ENCODE measurements around the gene FARS2.

The FARS2 gene

DNA sequence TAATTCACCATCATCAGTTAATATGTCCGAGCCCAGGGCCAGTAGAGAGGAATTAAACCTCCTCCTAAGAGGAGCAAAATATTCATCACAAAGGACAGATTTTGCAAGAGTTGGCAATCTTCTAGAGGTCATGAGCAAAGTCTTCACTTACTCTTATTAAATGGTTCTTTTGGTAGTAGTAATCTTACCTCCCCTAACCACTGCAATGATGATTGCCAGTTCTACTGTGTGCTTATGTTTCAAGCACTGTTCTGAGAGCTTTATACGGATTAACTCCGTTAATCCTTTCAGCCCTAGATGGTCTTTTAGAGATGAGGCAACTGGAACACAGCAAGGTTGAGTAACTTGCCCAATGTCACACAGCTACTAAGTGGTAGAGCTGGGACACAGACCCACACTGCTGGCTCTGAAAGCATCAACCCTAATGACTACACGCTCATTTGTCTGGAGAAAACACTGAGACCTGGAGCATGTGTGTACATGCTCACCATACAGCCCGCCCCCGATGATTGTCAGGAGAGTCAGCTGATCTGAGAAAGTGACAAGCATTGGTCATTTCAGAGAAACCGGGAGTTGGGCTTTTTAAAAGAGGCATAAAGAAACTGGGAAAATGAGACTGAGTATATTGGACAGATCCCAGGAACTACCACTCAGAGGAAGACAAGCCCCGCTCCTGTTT is 469.4 kb downstream of the FARS2 start:
- DNase-seq (ENCODE audit: low spot score) = no peak

DNA sequence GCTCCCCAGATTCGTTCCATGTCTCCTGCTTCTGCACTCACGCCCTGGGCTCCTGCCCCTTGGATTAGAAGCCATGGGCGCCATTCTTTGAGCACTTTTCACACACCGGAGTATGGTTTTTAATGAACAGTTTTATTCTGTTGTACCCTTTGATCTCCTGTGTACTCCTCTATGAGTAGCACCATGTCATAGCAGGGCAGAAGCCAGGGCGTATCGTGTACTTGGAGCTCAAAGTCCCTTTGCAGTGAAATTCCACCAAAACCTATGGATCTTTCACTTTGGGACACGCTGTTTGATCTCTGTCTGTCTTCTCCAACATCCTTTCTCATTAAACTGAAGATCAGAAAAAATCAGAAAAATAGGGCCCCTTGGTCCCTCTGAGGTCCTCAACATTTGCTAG is 470.1 kb downstream of the FARS2 start:
- DNase-seq (ENCODE audit: low spot score) = no peak

DNA sequence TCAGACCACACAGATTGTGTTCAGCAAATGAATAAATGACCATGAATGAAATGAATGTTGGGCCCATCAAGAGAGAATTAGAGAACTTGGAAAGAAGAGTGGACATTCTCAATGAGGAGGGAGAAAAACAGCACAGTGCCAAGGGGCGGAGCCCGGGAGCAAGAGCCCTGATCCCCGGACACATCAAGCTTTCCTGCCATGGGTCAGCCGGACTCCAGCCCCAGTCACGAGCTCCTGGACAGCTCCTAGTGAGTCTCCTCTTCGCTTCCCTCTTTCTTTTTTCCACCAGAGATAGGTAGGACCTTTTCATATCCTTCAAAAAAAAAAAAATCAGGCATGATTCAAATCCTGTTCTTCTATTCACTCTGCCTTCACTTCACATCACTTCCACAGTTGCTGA is 471.2 kb downstream of the FARS2 start:
- no peak for DNase-seq (ENCODE audit: low spot score)

DNA sequence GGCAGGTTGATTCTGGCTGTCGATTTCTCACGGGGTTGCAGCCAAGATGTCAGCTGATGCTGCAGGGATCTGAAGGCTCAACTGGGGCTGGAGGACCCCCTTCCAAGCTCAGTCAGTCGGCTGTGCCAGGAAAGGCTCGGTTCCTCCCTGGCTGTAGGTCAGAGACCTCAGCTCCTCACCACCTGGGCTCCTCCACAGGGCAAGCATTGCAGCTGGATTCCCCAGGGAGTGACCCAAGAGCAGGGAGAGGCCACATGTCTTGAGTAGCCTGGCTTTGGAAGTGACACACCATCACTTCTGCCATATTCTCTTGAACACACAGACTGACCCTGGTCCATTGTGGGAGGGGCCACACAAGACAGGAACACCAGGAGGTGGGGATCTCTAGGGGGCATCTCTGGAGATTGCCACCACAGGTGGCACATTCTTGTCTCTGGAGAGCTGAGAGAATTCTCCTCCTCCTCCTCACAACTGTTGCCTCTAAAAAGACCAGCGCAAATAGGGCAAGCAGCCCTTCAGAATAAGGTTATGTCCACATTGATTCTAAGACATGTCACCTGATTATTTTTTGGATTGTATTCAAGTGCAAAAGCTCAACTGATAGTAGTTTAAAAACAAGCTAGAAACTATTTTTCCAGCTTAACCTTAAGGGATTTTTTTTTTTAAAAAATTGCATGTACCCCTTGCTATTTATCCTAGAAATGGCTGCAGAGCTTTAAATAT is 474.9 kb downstream of the FARS2 start:
- DNase-seq (ENCODE audit: low spot score) = no peak

DNA sequence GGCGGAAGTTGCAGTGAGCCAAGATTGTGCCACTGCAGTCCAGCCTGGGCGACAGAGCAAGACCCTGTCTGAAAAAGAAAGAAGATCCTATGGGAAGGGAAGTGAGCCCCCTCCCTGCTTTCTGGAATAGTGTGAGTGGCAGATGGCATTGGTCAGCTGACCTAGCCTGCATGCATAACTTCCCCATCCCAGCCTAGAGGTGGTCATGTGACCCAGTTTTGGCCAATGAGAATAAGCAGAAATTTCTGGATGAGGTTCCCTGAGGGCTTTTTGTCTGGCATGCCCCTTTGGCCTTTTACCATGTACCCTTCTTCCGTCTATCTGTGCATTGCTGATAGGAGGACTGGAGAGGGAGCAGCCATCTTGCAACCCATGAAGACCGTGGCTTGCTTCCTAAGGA is 476.1 kb downstream of the FARS2 start:
- DNase-seq (ENCODE audit: low spot score) = no peak

DNA sequence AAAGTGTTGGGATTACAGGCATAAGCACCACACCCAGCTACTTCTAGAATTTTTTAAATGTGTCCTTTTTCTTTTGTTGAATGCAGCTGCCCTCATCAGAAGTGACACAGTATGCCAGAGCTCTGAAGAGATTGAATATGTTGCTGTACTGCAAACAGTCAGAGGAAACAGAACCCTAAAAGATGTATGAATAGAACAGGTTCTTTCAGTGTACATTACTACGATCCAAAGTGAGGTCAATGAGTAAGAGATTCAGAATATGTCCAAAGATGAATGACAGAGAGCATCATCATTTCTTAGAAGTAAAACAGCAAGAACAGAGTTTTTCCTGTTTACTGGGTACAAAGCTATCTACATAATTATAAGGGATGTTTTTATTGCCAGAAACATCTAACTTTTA is 476.9 kb downstream of the FARS2 start:
- DNase-seq (ENCODE audit: low spot score) = no peak

DNA sequence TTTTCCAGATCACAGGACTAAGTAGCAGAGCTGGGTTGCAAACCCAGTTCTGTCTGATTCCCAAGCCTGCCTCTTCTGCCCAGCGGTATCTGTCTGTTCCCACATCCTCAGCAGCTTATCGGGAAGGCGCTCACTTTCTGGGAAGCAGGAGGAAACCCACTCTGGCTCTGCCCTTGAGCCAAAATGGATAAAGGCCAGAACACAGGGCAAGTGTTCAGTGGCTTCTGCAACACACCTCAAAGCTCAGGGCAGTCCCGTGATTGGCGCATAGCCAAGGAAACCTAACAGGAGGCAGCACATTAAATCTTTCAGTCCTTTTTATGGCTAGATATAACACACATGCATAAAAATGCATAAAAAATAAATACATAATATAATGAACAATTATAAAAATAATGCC is 483.2 kb downstream of the FARS2 start:
- no peak for DNase-seq (ENCODE audit: low spot score)

DNA sequence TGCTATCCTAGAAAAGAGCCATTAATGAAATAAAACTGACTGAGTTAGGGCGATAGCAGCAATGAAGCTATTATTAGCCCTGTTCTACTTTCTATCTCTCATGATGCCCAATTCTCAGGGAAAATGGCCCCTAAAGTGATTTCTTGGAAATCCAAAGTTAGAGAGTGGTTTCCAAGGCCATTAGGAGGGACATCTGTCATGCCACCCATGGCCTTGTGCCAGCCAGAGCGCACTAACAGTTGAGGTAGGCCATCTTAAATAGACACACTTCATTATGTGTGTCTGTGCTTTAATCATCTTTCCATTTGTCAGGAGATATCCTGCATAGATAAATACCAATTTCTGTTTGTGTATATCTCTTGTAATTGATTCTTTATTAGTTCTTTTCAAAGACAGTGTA is 483.8 kb downstream of the FARS2 start:
- DNase-seq (ENCODE audit: low spot score) = no peak

DNA sequence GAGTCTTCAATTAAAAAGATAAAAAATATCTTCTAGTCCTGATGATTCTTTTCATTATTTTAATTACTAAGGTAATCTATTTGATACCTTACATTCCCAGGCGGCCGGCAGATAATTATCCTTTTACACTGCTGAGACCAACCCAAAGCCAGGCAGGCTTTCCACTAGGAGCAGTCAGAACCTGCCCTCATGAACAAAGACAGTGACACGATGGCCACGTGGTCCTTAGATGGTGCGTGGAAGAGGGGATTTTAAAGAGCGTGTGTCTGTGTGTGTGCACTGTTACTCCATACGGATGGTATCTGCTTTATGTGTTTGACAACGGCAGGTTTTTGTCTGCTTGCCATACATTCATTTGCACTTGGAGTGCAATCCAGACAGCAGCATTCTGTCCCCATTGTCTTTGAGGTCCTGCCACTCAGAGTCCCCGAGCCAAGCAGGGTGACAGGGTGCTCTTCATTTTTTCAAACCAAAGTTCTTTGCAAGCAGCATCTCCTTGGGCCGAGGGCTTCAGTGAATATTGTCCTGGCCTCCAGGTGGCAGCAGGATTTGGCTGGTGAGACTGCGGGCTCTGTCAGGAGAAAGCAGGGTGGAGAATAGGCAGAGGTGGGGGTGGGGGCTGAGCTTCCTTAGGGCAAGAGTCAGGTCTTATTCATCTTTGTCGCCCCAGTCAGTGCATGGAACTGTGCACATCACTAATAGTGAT is 484.9 kb downstream of the FARS2 start:
- no peak for DNase-seq (ENCODE audit: low spot score)

DNA sequence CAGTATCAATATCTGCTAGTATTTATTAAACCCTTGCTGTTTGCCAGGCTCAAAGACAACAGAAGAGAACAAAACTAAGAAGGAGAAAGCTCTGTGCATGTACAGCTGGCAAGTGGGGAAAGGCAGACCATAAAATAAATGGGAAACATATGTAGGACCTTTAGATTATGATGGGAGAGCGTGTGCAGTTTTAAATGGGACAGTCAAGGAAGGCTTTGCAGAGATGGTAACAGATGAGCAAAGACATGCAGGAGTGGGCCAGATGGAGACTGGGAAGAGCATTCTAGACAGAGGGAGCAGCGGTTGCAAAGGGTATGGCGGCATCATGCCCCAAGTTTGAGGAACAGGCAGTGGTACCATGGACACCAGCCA is 485.4 kb downstream of the FARS2 start:
- DNase-seq (ENCODE audit: low spot score) = no peak

DNA sequence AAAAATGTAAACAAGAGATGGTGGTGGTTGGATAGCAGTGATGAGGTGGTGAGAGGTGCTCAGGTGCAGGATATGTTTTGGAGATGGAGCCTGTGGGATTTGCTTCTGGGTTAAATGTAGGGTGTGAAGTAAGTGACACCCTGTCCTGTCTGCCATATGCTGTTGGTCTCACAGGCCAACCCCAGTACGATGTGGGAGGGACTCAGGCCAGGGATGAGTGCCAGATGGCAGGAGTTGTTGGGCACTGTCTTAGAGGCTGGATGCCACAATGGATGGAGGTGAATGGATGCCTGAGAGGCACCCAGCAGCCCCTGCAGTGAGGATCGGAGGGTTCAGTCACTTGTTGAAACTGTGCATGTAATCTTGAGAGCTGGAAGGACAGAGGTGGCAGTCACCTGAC is 486.1 kb downstream of the FARS2 start:
- no peak for DNase-seq (ENCODE audit: low spot score)

DNA sequence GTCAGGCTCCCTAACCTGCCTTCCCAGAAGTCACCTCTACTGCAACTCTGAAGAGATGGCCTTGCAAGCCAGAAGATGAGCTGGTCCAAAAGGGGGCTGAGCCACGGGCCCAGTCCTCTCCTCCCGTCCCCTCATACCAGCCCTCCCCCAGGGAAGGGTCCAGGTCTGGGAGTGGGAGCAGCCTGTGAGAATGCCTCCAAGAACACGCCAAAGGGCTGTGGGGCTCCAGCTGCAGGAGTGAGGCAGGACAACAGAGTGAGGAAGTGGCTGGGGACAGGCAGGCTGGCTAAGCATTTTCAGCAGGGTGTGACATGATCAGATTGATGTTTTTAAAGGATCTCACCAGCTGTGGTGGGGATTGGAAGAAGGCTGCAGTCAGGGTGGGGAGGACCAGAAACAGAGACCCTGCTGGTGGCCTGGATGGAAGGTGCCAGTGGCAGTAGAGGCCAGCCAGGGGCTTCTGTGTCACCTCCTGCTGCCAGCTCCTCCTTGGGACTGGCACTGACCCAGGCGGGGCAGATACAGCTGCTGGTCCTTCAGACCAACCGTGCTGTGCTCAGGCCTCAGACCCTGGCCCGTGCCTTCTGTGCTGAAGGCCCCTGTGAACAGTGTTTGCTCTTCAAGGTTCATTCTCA is 487.8 kb downstream of the FARS2 start:
- DNase-seq (ENCODE audit: low spot score) = no peak

DNA sequence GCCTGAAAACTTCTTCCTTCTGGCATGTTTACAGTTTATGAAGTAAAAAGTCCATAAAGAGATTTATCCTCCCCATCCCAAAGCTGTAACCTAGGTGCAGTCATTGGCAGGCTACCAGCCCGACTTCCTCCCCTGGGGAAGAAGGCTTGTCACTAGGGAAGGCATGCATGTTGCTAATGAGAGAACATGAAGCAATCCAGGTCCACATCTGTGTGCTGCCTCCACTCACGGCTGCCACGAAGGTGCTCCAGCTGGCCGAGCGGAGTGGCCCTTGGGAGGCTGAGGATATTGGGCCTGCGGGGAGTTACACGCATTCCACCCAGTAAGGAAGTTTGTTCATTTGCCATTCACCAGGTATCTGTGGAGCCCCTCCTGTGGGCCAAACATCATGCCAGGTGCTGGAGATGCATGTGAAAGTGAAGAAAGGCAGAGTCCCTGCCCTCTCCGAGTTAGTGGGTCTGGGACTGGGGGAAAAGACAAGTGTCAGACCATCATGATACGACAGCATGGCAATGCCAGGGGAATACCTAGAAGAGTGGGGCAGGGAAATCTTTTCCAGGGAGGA is 488.4 kb downstream of the FARS2 start:
- DNase-seq (ENCODE audit: low spot score) = no peak

DNA sequence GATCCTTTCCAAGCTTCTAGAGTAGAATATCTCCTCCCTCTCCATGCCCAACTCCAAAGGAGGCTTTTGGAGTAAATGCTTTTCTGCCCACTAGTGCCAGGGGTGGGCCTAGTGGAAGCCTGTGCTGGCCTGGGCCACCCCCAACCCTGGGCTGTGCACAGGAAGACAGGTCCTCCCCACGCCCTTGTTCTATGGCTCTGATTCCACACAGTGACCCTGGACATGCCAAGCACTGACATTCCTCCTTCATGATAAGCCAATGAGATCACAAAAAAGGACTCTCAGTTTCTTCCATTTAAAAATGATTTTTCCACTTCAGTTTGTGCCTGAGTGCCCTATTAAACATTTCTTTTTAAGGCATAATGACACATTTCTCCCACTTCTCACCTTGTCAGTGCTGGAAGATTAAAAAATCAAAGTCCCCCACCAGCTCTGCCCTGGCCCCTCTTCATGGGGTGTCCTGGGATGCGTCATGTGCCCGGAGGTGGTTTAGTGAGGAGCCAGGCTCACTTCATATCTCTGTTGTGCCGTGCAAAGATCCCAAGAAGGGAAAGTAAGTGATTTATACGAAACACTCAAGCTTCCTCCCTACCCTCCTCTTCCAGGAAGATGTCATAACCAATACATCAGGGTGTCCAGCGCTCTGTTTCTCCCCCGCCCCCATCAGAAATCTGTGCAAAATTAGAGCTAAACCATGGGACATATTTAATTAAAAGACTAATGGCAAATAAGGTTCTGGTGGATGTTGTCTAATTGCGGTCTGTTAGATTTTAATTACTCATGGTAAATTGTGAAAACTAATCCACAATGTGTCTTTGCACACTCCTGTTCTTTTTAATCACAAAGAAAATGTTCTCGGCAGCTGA is 490.4 kb downstream of the FARS2 start:
- no peak for DNase-seq (ENCODE audit: low spot score)

DNA sequence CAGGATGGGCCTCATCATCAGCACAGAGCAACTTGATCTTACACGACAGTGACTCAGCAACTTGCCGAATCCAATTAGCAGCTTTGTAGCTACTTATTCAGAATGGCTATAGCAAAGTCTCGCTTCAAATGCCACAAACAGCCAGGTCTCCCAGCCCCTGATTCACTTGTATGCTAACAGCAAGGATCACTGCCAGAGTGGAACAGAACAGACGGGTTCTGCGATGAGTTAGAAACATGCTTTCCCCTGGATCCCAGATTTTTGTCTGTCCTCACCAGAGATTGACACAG is 491.0 kb downstream of the FARS2 start:
- DNase-seq (ENCODE audit: low spot score) = no peak

DNA sequence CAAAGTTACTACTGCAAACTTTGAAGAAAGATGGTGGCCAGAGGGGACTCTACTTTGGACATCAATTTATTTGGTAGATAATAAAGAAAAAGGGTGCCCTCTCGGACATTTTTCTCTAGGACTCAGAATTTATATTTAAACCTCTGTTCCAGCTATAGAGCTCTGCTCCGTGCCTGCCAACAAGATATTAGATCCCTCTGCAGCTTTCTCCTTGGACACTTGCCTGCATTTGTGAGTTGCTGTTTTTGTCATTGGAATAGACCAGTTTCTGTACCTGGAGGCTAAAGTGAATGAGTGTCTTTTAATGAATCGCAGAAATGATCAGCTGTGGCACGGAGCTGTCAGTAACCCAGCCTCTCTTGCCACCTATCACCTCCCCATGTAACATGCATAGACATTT is 491.9 kb downstream of the FARS2 start:
- no peak for DNase-seq (ENCODE audit: low spot score)

DNA sequence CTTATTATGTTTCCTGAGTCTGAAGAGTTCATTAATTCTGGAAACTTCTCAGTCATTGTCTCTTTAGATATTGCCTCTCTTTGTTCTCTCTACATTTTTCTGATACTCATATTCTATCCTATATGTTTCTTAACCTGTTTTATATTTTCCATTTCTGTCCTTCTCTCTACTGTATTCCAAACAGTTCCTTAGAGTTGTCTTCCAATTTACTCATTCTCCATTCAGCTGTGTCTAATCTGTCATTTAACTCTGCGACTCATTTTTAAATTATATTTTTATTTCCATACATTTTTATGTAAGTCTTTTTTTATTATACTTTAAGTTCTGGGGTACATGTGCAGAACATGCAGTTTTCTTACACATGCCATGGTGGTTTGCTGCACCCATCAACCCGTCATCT is 493.6 kb downstream of the FARS2 start:
- no peak for DNase-seq (ENCODE audit: low spot score)

DNA sequence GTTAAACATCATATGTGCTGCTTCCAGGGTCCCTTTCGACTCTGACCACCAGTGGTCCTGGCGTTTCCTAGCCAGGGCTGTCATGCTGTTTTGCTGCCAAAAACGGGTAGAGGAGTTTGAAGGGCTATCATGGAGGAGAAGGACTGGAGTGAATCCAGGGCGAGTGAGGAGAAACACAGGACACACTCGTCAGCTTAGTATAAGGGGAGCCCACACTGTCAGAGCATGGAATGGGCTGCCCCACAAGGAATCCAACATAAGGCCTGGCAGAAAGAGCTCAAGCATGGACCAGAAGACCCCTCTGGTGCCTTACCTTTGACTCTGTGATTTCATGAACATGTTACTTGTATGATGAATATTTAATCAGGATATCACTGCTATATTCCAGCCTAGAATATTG is 498.3 kb downstream of the FARS2 start:
- DNase-seq (ENCODE audit: low spot score) = no peak

DNA sequence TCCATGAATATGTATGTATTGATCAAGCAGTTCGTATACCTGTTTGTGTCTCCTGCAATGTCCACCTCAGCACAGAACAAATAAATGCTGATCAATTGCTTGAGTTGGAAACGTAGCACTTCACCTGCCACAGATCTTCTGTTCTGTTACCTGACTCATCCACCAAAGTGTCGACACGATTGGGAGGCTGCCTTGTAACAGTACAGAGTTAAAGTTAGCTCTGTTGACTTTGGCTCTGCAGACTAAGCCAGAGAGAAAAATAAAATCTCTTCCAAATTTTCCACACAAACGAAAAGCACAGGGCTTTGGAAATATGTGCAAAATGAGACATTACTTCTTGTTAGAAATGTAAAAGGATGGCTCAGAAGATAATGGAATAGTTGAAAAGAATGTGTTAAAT is 500.1 kb downstream of the FARS2 start:
- no peak for DNase-seq (ENCODE audit: low spot score)

DNA sequence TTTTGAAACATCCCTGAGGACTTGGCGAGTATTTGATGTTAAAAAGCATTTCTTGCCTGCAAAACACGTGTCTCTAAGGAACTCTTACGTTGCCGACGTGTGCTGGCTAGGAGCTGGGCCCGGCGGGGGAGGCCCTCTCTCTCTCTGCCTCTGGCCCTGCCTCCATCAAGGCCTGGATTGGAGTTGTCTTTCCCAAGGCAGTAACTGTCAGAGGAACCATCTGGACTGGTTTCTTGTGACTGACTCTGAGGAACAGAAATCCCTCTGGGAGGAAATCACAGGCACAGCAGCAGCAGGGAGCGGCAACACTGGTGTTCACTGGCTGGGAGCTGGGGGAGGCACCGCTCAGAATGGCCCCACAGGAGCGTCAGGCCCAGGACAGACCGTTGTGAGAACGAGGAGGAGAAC is 501.3 kb downstream of the FARS2 start:
- no peak for DNase-seq (ENCODE audit: low spot score)

DNA sequence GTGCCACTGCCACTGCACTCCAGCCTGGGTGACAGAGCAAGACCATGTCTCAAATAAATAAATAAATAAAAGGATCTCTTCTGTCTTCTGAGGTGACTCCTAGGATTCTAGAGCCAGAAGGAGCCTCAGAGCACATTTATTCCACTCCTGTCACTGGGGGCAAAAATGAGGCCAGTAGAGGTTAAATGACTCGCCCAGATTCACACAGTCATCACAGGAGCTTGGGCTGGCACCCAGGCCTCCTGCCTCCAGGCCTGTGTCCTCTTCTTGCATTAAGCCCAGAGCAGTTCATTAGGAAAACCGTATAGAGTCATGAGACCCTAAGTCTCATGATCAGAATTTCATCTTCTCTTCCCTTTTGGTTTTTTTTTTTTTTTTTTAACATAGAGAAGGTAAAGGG is 502.1 kb downstream of the FARS2 start:
- DNase-seq (ENCODE audit: low spot score) = no peak

DNA sequence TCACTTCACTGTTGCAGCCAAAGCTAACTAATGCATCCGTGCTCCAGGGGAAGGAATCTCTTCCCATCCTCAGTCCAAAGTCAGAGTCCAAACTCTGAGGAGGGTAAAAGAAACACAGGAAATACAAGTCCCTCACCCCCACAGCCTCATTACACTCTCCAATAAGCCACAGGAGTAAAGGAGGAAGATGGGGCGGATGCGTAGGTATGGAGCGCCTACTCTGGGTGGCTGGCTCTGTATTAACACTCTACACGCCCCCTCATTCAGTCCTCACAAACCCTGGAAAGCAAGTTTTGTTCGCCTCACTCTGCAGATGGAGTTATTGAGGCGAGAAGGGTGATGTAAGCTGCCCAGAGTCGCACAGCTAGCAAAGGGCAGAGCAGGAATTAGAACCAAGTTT is 502.6 kb downstream of the FARS2 start:
- no peak for DNase-seq (ENCODE audit: low spot score)

Data from hematopoietic multipotent progenitor cell treated with erythropoietin and hydrocortisone succinate and interleukin-3 and kit ligand, for 17 days (in vitro differentiated cells).